Thymus (tissue), 11 donors: ENCODE results near the gene NDRG4. TPM values are rescaled to one million over a fixed set of nuclear protein-coding genes. Genes with fewer than 3 reads are reported as not detected.

ENCODE experiments used
- DNase-seq, 9 donors: peaks; one replicate each; pipeline ENCODE4 v3.0.0-alpha.2; 2013; ENCODE audit warnings: low spot score in 9 of 9, low read depth in 6 of 9, missing footprints in 1 of 9
- H3K27ac ChIP-seq, 2 donors: one replicate each; pipeline ENCODE4 v1.5.1; 2013; ENCODE audit warnings: control low read depth in 1 of 2, low read depth in 1 of 2, low read length in 1 of 2, mild to moderate bottlenecking in 1 of 2, moderate library complexity in 1 of 2
- H3K27me3 ChIP-seq, 2 donors: one replicate each; pipeline ENCODE4 v1.5.1; 2013; ENCODE audit warnings: low read length in 1 of 2; ENCODE audit not compliant: control insufficient read depth in 2 of 2, insufficient read depth in 1 of 2
- H3K36me3 ChIP-seq, 2 donors: one replicate each; pipeline ENCODE4 v1.5.1; 2013; ENCODE audit warnings: low read length in 1 of 2, mild to moderate bottlenecking in 1 of 2, moderate library complexity in 1 of 2; ENCODE audit not compliant: control insufficient read depth in 2 of 2, insufficient read depth in 2 of 2
- H3K4me1 ChIP-seq, 2 donors: one replicate each; pipeline ENCODE4 v1.5.1; 2013; ENCODE audit warnings: low read length in 2 of 2; ENCODE audit not compliant: control insufficient read depth in 2 of 2, insufficient read depth in 2 of 2
- H3K4me3 ChIP-seq, 2 donors: one replicate each; pipeline ENCODE4 v1.5.1; 2013; ENCODE audit warnings: low read length in 2 of 2, control low read depth in 1 of 2, mild to moderate bottlenecking in 1 of 2
- H3K9me3 ChIP-seq, 2 donors: one replicate each; pipeline ENCODE4 v1.5.1; 2013; ENCODE audit warnings: low read length in 1 of 2, mild to moderate bottlenecking in 1 of 2; ENCODE audit not compliant: control insufficient read depth in 2 of 2, insufficient read depth in 1 of 2
- WGBS: extraction: QIAGEN DNeasy Blood & Tissue Kit; methylation state at CpG from one replicate; pipeline ENCODE4 v1.1.7; 2013; 5-methylcytosine and 5-hydroxymethylcytosine counted together
- polyA plus RNA-seq: library from polyadenylated mRNA; stranded (reverse); fragments of 200-250 nt; gene quantifications from one replicate; pipeline ENCODE4 v1.2.3, GENCODE V29; 2013
- total RNA-seq: library from RNA; stranded (reverse); fragments of 120-200 nt; gene quantifications from one replicate; pipeline ENCODE4 v1.2.4, GENCODE V29; 2013
- donor health status: healthy.

NDRG4 gene
- total and polyA plus RNA-seq, 2 donors, result 3.0 to 15.7 TPM

DNA sequence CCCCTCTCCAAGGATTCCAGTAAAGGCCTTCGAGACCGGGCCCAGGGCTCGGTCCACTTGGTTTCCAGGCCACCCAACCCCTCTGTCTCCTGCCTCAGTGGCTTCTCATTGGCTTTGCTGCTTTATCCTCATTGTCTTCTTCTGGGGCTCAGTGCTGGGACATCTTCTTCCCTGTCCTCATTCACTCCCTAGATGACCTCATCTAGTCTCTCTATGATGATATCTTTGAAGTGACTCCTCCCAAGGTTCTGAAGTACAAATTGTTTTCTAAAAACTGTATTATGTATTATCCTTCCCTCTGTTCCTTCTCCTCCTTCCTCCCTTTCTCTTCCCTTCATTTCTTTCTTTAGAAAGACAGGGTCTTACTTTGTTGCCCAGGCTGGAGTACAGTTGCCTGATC, 27.1 kb upstream of the NDRG4 start:
- no peak overlapping the region for H3K27ac ChIP-seq
- no peaks in the 10 kb centered on the region for H3K9me3 ChIP-seq
- H3K27me3 ChIP-seq, result peaks cover 2 to 25% of the 10 kb centered on the region in 2 donors
- H3K36me3 ChIP-seq, result no peaks in the 10 kb centered on the region
- WGBS, result 97% methylated on average over 3 of the region's 3 CpGs
- H3K4me3 ChIP-seq, result no peak overlapping the region
- no peaks in the 10 kb centered on the region for H3K4me1 ChIP-seq
- DNase-seq, result no peak

DNA sequence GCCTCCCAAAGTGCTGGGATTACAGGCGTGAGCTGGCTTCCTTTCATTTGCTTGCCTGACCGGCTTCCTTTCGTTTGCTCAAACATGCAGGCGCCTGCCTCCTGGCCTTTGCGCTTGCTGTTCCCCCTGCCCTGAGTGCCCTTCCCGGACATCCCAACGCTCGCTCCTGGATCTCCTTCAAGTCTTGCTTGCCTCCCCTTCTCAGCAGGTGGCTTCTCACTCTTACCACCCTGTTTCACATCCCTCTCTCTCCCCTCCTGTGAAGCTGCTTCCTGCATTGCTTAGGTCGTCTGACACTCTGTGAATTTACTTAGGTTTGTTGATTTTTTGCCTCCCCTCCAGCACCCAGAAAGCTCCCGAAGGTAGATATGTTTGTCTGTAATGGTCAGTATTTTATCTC, 25.6 kb upstream of the NDRG4 start:
- Histone ChIP-seq H3K27ac (no peak overlapping the region), H3K9me3 (no peaks in the 10 kb centered on the region), H3K36me3 (no peaks in the 10 kb centered on the region), H3K27me3 (peaks cover 0 to 12% of the 10 kb centered on the region in 2 donors), H3K4me3 (no peak overlapping the region), H3K4me1 (no peaks in the 10 kb centered on the region)
- WGBS, result 90% methylated on average over 10 of the region's 10 CpGs
- DNase-seq, result no peak

DNA sequence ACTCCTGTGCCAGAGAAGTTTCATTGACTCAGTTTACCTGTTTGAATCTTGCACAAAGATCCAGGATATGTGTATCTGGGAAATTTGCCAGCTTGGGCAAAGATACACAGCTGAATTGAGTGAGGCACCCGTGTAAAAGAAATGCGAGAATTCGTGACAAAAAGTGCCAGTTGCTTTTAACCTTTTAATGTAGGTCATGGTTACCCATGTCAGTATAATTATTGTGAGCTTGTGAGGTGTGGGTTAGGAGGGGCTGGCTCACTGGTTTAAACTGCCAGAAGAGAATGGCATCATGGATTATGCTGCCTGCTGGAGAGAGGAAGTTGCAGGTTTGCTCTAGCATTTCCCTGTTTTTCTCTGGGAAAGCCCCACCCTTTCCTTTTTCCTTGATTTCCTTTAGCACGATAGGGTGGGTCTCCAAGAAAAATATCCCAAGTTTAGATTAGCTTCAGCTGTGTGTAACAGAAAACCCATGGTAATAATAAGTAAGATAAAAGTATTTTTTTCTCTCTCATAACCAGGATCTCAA, 24.8 kb upstream of the NDRG4 start:
- WGBS, result 77% methylated on average over 4 of the region's 4 CpGs
- Histone ChIP-seq H3K27me3 (peaks cover 0 to 12% of the 10 kb centered on the region in 2 donors), H3K36me3 (no peaks in the 10 kb centered on the region), H3K9me3 (no peaks in the 10 kb centered on the region), H3K4me3 (no peak overlapping the region), H3K4me1 (no peaks in the 10 kb centered on the region), H3K27ac (no peak overlapping the region)
- DNase-seq, result no peak

DNA sequence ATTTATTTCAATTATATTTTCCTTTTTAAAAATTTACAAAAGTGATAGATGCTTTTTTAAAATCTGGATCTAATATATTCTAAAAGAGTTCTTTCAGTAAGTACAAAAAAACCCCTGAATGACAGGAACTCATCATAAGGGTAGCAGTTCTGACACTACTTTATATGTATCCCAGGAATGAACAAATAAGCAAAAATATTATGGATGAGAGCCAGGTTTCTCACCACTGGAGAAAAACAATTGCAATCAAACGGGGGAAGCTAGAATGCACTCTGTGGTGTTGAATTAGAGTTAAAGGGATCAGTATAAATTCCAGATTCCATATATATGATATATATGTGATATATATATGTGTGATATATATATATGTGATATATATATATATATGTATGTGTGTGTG, 23.2 kb upstream of the NDRG4 start:
- no peaks in the 10 kb centered on the region for H3K4me1 ChIP-seq
- whole genome bisulfite sequencing, result 92% methylated on average over 1 of the region's 1 CpG
- no peak for DNase-seq
- H3K4me3 ChIP-seq, result no peak overlapping the region
- H3K27me3 ChIP-seq, result peaks cover 0 to 6% of the 10 kb centered on the region in 2 donors
- no peaks in the 10 kb centered on the region for H3K36me3 ChIP-seq
- no peak overlapping the region for H3K27ac ChIP-seq
- H3K9me3 ChIP-seq, result no peaks in the 10 kb centered on the region

DNA sequence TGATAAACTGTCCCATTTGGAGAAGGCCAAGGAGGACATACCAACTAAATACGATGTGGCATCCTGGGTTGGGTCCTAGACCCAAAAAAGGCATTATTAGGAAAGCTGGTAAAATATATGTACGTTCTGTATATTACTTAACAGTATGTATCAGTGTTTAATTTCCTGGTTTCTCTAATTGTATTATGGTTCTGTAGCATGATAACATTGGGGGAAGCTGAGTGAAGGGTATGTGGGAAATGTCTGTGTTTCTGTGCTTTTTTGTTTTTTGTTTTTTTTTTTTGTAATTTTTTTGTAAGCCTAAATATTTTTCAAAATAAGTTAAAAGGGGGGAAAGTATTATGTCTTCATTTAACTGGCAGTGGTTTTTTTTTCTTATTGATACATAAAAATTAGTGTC, 21.5 kb upstream of the NDRG4 start:
- H3K27me3 ChIP-seq, result no peaks in the 10 kb centered on the region
- no peak overlapping the region for H3K4me3 ChIP-seq
- no peak overlapping the region for H3K27ac ChIP-seq
- no peak for DNase-seq
- no peaks in the 10 kb centered on the region for H3K36me3 ChIP-seq
- 98% methylated on average over 2 of the region's 2 CpGs for WGBS
- H3K4me1 ChIP-seq, result no peaks in the 10 kb centered on the region
- no peaks in the 10 kb centered on the region for H3K9me3 ChIP-seq

DNA sequence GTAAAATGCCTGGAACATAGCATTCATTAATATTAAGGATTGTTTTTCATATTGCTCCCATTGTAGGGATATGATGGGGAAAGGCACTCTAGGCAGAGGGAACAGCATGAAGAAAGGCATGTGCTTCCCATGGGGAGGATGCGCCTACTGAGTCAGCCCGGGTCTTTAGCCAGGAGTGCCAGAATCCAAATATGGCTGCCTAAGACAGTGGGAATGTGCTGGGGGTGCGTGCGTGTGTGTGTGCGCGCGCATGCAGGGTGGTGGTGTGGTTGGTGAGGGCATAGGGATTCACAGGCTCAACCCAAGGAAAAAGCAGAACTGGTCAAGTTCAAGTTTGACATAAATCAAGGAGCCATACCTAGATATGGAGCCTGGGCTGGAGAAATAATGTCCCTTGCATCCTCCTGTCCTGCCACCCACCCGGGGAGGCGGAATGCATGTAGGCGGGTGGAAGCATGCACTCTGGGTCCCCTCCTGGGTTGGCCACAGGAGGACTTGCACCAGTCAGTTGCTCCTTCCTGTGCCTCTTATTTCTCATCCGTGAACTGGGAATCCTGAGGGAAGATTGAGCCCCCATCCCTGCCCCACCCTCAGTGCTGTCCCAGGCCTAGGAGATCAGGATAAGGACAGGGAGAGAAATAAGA, 18.6 kb upstream of the NDRG4 start:
- H3K27ac ChIP-seq, result no peak overlapping the region
- no peaks in the 10 kb centered on the region for H3K9me3 ChIP-seq
- 96% methylated on average over 11 of the region's 11 CpGs for WGBS
- H3K4me3 ChIP-seq, result no peak overlapping the region
- no peaks in the 10 kb centered on the region for H3K36me3 ChIP-seq
- DNase-seq, result no peak
- peaks cover 0 to 2% of the 10 kb centered on the region in 2 donors for H3K27me3 ChIP-seq
- no peaks in the 10 kb centered on the region for H3K4me1 ChIP-seq

DNA sequence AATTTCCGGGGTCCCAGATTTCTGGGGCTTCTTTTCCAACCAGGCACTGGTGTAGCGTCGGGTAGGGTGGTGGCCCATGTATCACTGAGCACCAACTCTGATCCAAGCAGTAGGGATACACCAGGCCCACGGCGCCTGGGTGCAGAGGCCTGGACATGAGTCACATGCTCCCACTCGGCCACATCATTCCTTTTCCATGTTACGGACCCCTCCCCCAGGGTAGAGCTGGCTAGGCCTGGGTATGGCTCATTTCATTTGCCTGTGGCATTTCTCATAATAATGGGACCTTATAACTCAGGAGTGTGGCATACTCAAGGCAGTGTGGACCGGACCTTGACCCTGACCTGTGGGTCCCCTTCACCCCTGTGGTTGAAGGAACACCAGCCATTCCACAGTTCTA, 18.0 kb upstream of the NDRG4 start:
- Histone ChIP-seq H3K9me3 (no peaks in the 10 kb centered on the region), H3K27ac (no peak overlapping the region), H3K36me3 (no peaks in the 10 kb centered on the region), H3K27me3 (peaks cover 0 to 6% of the 10 kb centered on the region in 2 donors), H3K4me3 (no peak overlapping the region), H3K4me1 (no peaks in the 10 kb centered on the region)
- DNase-seq, result no peak
- WGBS, result 85% methylated on average over 8 of the region's 8 CpGs

DNA sequence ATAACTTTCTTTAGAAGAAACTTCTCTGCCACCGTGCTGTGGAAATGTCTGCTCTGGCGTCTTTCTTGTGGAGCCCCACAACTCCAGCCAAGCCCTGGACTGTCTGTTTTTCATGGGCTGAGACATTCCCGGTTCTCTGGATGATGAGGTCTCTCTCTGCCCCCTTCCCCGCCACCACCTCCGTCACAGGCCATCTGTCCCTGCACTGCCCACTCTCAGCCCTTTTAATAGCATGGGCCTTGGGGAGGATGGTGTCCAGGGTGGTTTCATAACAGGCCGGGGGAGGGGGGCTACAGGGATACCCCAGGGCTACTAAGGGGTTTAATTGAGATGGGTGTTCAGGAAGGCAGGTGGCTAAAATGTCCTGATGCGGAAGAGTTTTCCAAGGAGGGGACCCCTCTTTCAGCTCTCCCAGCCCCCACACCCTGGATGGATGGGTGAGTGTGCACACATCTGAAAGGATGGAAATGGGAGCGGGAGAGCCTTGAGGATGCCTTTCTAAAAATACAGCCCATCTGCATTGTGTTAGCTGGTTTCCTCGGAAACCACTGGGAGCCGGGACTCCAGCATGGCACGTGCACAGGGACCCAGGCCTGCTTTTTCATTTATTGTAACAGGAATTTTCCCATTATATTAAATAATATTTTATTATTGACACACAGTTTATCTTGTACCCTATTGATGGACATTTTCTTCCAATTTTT, 14.6 kb upstream of the NDRG4 start:
- no peak overlapping the region for H3K4me3 ChIP-seq
- no peaks in the 10 kb centered on the region for H3K9me3 ChIP-seq
- peaks cover 0 to 5% of the 10 kb centered on the region in 2 donors for H3K4me1 ChIP-seq
- no peak overlapping the region for H3K27ac ChIP-seq
- no peak for DNase-seq
- no peaks in the 10 kb centered on the region for H3K36me3 ChIP-seq
- WGBS, result 88% methylated on average over 11 of the region's 11 CpGs
- H3K27me3 ChIP-seq, result peaks cover 0 to 23% of the 10 kb centered on the region in 2 donors

DNA sequence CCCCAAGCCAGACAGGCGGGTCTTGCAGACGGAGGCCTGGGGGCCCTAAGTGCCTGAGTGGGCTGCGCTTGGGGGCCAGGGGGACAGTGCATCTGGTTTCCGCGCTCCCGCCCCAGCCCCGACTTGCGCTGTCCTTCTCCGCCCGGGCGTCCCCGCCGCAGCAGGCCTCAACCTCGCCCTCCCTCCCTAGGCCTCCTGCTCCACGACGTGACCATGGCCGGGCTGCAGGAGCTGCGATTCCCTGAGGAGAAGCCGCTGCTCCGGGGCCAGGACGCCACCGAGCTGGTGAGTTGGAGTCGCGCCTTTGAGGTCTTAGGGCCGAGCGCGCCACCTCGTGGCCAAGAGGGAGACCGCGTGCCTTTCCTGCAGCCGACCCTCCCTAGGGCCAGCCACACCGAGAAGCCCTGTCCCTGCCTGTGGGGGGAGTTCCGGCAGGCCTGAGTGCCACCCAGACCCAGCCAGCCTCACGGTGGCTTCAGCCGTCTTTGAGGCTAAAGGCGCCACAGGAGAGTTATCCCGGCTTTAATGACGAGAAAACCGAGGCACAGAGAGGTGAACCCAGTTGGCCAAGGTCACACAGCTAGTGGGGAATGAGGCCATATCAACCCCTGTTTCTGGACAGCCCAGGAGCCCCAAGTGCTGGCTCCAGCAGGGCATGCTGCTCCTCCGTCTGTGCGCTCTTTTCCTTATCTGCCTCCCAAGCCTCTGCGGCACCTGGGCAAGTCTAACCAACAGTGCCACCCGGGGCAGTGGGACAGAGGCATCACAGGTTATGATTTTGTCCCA, 12.2 kb upstream of the NDRG4 start:
- DNase-seq, result peak in 7 of 9 donors; percentile 25 to 79 (median 61)
- H3K4me1 ChIP-seq, result peaks cover 0 to 5% of the 10 kb centered on the region in 2 donors
- H3K27ac ChIP-seq, result no peak overlapping the region
- H3K27me3 ChIP-seq, result peaks cover 0 to 29% of the 10 kb centered on the region in 2 donors
- WGBS, result 20% methylated on average over 43 of the region's 43 CpGs
- H3K36me3 ChIP-seq, result no peaks in the 10 kb centered on the region
- H3K9me3 ChIP-seq, result no peaks in the 10 kb centered on the region
- no peak overlapping the region for H3K4me3 ChIP-seq
